GM19238 (cell line): Measurements from ENCODE around the gene SF1.

Experiments
- DNase-seq: peaks from one replicate; pipeline ENCODE4 v3.0.0; 2011; ENCODE audit warnings: low spot score; ENCODE audit not compliant: insufficient read length

Gene SF1

GRCh38 chr11:64760759-64761420, 17.5 kb downstream of the SF1 start:
- DNase-seq, result no peak

GRCh38 chr11:64759722-64760719, 18.3 kb downstream of the SF1 start, which contains the start of gene PYGM:
Gene PYGM (minus strand): TSS chr11:64759974. CDS start chr11:64759898, 76 bp downstream.
- no peak for DNase-seq

DNA sequence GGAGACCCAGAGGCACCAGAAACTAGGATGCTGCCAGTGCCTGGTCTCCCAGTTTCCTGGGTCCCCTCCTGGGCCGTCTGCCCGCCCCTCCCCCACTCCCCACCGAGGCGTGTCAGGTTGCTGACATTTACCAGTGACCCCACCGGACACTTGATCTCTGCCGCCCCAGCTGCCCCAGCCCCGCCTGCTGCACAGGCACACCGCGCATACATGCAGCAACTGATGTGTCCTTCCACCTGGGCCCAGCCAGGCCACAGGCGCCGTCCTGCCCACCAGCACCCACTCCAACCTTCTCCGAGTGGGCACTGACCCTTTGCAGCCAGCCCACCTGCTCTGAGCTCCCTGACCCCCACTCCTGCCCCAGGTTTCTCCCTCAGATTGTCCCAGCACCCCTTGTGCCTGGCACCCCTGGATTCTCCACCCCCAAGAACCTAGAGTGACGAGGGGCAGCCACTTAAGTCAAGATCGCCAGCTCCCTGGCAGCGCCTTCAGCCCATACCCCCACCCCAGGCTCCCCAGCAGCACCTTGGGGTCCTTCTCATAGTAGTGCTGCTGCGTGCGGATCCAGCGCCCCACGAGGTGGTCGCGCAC, 19.1 kb downstream of the SF1 start:
- no peak for DNase-seq

DNA sequence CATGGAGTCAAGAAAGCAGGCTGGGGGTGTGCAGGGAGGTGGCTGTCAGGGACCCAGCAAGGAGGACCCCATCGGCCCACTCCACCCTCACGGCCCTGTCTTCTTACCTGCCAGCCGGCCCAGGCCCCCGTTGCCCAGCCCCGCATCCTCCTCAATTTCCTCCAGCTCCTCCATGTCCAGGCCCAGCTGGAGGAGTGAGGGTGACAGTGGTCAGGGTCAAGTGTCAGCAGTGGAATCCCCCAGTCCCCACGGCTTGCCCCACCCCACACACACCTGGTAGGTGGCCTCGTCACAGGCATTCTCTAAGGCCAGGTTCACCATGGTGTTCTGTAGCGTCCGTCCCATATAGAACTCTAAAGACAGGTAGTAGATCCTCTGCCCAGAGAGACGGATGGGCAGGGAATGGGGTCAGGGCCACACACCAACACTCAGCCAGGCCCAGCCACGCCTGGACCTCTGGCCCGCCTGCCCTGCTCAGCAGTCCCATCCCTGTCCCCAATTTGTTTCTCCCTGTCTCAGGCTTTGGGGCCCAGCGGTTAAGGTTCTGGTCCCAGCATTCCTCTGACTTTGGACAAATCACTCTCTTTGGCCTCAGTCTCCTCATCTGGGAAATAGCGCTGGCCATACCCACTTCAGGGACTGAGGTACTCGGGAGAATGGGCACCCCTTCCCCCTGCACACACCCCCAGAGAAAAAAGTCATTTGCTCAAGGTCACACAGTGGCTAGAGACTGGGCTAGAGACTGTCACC, 19.8 kb downstream of the SF1 start:
- no peak for DNase-seq

- no peak for DNase-seq
Observed at GRCh38 chr11:64757549-64758329, 20.6 kb downstream of the SF1 start.

- no peak for DNase-seq
Observed at GRCh38 chr11:64755681-64756361, 22.5 kb downstream of the SF1 start.

DNA sequence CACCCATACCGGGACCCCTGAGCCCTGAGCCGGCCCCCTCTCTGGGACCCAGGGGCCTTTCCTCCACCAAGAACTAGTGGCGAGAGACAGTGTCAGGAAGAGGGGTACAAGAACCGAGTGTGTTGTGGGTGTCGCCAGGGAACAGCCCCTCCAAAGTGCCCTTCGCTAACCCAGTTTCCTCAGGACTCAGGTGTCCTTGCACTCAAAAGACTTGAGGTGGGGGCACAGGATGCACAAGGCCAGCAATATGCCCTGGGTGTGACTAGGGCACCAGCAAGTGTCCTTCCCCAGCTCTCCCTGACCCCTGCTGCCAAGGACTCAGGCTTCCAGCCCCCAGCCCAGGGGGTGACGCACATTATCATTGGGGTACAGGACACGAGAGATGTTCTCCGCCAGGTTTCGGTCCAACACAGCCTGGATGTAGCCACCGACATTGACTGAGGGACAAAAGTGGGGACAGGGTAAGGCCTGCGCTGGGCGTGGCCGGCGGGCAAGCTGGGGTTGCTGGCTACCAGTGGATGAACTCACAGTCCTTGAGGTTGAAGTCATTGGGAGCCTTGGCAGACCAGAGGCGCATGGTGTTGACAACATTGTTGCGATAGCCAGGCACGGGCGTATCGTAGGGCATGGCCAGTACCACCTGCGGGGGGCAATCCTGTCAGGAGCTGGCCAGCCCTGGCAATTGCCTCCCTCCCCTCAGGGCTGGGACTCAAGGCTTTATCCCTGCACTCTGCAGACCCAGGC, 23.3 kb downstream of the SF1 start:
- no peak for DNase-seq

DNA sequence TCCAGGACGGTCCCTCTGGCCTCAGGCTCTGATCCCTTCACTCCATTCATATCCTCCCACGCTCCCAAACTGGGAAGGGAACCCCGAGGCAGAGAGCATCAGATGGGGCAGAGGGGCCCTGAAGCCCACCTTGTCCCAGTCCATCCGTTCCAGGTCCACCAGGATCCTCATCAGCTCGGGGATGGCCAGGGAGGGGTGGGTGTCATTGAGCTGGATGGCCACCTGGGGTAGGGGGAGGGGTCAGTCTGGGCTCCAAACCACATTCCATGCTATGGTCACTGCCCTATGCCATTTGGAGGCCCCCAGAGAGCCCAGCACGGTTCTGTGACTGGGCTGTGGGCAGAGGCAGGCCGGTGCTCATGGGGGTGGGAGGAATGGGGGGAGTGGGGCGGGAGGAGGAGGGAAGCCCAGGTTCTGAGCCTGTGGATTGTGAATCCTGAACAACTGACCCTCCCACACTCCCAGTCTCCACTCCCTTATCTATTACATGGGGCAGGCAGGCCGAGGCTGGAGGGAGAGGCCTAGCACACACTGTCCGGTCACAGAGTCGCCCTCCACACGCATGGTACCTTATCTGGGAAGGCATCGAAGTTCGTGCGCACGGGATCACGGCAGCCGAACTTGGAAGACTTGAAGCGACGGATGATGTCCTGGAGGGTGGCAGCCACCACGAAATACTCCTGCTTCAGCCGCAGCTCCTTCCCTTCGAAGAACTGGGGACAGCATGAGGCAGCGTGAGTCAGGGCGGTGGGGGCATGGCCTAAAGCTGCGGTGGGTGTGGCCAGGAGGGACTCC, 24.0 kb downstream of the SF1 start:
- no peak for DNase-seq

DNA sequence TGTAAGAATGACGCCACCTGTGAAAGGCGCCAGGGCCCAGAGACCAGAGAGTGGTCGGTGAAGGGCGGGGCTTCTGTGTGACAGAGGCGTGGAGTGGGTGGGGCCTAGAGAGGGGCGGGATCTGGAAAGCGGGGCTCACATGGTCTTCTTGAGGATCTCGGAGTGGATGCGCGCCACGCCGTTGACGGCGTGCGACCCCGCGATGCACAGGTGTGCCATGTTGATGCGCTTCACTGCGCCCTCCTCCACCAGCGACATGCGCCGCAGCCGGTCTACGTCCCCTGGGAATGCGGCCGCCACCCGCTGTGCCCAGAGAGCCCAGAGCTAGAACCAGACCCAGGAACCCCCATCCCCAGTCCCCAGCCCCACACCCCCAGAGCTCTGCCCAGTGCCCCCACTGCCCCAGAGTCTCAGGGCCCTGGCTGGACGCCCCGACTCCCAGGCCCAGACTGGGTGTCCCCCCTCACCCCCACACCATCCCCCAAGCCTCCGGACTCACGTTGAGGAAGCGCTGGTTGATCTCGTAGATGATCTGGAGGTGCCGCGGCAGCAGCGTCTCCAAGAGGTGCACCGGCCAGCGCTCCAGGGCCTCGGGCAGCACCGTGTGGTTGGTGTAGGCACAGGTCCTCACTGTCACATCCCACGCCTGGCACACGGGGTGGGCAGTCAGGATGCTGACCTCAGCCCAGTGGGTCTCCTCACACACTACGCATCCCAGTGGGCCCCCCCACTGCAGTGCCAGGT, 24.8 kb downstream of the SF1 start:
- DNase-seq, result no peak

DNA sequence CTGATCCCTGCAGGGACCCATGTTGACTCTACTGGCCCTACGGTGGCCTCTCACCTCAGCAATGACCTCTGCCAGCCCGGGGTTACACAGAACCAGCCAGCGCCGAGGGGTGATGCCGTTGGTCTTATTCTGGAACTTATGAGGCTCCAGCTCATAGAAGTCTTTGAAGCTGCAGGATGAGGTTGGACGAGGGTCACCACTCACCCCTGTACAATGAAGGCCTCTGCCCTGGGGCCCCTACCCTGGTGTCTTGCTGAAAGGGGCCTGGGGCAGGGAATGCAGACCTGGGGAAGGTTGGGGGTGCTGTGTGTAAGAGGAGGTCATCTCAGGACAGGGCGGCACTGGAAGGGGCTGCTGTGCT, 25.3 kb downstream of the SF1 start:
- DNase-seq, result no peak

DNA sequence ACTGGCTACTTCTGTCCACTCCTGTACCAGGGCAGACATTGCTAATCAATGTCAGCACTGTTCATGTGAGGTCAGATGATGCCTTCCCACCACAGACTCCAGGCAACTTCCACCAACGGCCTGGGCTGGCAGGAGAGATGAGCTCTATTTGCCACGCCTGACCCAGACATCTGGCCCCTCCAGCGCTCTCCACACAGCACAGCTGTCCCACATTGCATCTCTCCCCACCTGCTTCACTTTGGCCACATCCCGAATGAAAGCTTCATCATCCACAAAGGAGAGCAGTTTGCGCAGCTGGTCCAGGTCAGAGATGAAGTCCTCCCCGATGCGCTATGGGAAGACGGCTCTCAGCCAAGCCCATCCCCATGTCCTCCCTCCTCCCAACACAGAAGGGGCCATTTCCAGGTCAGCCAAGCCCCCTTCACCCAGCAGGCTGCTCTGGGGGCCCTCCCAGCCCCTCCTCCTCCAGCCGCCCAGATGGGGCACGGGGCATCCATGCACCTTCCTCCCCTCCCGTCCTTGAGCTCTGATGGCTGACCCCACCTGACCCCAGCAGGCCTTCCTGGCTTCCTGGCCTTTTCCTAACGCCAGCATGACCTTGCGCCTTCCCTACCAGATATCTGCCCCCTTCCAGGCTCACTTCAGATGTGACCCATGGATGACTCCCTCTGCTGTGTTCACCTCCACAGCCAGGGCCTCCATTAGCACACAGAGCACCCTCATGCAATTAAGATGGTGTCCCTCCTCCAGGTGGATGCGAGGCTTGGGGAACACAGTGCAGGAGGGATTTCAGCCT, 26.0 kb downstream of the SF1 start:
- DNase-seq, result no peak

DNA sequence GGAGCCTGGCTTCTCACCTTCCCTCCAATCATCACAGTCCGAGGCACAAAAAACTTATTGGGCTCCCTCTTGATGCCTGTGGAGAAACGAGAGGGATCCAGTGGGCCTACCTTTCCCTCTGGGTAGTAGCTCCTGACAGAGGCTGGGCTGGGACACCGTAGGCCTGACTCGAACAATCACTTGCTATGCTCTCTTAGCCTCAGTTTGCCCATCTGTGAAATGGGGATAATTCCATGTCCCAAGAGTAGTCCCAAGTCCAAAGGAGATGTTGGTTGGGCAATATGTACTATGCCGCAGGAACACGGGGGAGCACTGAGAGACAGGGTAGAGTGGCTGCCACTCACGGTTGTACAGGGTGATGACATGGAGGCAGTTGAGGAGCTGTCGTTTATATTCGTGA, 26.8 kb downstream of the SF1 start:
- no peak for DNase-seq

DNA sequence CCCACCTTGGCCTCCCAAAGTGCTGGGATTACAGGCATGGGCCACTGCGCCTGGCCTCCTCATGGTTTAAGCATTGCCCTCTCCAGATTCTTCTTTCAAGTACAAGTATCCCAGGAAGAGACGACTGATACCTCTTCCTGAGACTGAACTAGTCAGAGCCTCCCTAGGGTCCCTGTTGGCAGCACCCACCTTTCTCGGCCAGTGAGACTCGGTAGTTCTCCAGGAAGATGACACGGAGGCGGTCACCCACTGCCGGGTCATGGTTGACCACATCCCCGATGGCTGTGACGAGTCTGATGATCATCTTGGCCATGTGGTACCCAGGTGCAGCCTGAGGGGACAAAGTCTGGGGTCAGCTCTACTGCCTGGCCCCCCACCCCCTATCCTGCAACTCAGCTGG, 27.2 kb downstream of the SF1 start:
- DNase-seq, result no peak

DNA sequence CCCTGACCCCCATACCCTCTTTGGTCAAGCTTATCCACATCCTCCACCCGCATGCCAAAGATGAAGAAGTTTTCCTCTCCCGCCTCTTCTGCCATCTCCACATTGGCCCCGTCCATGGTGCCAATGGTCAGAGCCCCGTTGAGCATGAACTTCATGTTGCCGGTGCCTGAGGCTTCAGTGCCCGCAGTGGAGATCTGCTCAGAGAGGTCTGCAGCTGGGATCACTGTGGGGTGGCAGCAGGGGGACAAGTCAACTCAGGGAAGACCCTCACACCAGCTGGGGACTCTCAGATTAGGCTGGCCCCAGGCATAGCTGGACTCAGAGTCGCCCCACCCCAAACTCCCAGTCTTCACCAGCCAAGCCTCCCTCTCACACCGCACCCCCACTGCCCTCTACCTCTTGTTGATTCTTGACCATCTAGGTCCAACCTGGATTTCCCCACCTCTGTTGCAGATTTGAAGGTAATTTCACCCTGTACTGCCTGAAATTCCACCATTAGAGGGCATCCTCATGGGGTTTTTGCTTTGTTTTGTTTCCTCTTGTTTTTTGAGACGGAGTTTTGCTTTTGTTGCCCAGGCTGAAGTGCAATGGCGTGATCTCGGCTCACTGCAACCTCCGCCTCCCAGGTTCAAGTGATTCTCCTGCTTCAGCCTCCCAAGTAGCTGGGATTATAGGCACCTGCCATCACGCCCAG, 27.8 kb downstream of the SF1 start:
- no peak for DNase-seq

GRCh38 chr11:64747961-64748665, 30.2 kb downstream of the SF1 start:
- no peak for DNase-seq

DNA sequence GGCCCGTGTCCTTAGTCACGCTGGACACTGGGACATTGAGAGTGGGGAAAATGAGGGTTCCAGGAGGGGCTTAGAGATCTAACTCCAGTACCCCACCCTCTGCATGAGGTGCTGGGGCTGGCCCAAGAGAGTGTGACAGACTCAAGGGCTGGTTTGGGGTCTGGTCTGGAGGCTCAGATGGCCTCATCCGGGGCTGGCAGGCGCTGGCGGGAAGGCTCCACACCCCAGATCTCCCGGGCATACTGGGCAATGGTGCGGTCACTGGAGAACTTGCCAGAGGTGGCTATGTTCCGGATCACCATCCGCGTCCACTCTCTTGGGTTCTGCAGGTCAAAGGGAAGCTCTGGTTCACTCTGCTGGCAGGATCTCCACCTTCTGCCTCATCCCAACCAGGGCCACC, 31.9 kb downstream of the SF1 start:
- DNase-seq, result no peak
